GM21619 (cell line): ENCODE data around the gene CISTR.
"Not testable (repeated sequence)": the region's sequence is repeated elsewhere in the genome, so short reads cannot be mapped to it uniquely, and the experiment has no call there.

ENCODE experiments used
- ATAC-seq: cut with Tn5 transposase; IDR thresholded peaks from one replicate; pipeline ENCODE4 v1.9.1; 2021; ENCODE audit not compliant: unreplicated experiment

CISTR gene

GRCh38 chr12:53720946-53721345 lies 30.8 kb downstream of the CISTR start:
- ATAC-seq, result no peak

GRCh38 chr12:53719649-53720048 lies 32.1 kb downstream of the CISTR start:
- ATAC-seq, result no peak

- ATAC-seq, result not testable (repeated sequence)
Measured at GRCh38 chr12:53718567-53718966, 33.2 kb downstream of the CISTR start.

- no peak for ATAC-seq
Measured at GRCh38 chr12:53717319-53717718, 34.5 kb downstream of the CISTR start.

- no peak for ATAC-seq
Measured at GRCh38 chr12:53714004-53714403, 37.8 kb downstream of the CISTR start.

- no peak for ATAC-seq
Measured at GRCh38 chr12:53713516-53713915, 38.3 kb downstream of the CISTR start.

GRCh38 chr12:53712059-53712643 lies 39.6 kb downstream of the CISTR start:
- ATAC-seq, result no peak

GRCh38 chr12:53710091-53710490 lies 41.7 kb downstream of the CISTR start:
- no peak for ATAC-seq

- ATAC-seq, result no peak
Measured at GRCh38 chr12:53709671-53710070, 42.1 kb downstream of the CISTR start.

GRCh38 chr12:53706080-53706479 lies 45.7 kb downstream of the CISTR start:
- no peak for ATAC-seq

GRCh38 chr12:53703756-53704155 lies 48.0 kb downstream of the CISTR start:
- ATAC-seq, result no peak

GRCh38 chr12:53701518-53702264 lies 50.1 kb downstream of the CISTR start:
- ATAC-seq, result peak; percentile 65

GRCh38 chr12:53700567-53700966 lies 51.2 kb downstream of the CISTR start:
- ATAC-seq, result no peak

GRCh38 chr12:53699678-53700025 lies 52.1 kb downstream of the CISTR start:
- ATAC-seq, result no peak

- ATAC-seq, result no peak
Measured at GRCh38 chr12:53698948-53699677, 52.7 kb downstream of the CISTR start.

- no peak for ATAC-seq
Measured at GRCh38 chr12:53696655-53697331, 55.0 kb downstream of the CISTR start.
